HG03469 (cell line): ENCODE data around the gene SLC25A48.
"Not testable (repeated sequence)": the region's sequence is repeated elsewhere in the genome, so short reads cannot be mapped to it uniquely, and the experiment has no call there.

Source experiments
- ATAC-seq: cut with Tn5 transposase; IDR thresholded peaks from one replicate; pipeline ENCODE4 v1.9.1; 2021; ENCODE audit warnings: mild to moderate bottlenecking, moderate library complexity, moderate number of reproducible peaks; ENCODE audit not compliant: unreplicated experiment

The SLC25A48 gene

DNA sequence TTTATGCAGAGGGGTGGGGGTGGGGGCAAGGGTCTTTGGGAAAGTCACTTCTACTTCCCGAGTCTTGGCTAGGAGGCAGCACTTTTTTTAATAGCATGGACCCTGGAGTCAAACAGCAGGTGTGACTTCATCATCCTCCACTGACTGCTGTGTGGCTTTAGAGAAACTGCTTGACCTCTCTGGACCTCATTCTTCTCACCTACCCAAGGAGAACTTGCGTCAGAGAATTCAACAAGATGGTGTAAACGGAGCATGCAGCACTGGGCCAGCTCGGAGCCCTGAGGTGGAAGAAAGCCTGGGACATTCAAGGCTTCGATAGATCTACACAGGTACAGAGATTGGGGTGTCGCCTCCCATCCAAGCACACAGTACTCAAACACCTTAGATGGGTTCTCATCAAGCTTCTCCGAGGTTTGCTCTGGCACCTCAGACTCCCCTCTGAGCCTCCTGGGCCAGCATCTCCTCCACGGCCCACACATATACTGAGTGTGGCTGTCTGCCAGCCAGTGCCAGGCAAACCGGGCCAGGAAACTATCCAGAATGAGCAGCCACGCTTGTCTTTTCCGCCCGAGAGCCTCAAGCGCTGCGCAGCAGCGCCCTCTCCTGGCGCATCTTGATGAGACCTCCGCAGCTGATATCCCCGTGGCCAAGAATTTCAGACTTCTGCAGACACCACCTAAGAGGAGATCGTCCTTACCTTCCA, 4.6 kb upstream of the SLC25A48 start:
- no peak for ATAC-seq

DNA sequence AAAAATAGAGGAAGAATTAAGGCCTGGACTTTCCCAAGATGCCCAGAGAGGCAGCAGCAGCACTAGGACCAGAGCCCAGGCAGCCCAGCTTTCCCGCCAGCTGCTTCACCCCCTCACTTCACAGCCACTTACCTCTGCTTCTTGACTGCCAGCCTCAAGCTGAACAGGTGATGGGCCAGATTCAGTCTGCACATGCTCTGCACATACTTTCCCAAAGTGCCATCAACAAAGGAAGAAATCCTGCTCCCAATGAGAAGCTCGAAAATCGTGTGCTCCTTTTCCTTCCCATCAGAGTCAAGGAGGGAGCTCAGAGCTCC, 4.1 kb upstream of the SLC25A48 start:
- no peak for ATAC-seq

DNA sequence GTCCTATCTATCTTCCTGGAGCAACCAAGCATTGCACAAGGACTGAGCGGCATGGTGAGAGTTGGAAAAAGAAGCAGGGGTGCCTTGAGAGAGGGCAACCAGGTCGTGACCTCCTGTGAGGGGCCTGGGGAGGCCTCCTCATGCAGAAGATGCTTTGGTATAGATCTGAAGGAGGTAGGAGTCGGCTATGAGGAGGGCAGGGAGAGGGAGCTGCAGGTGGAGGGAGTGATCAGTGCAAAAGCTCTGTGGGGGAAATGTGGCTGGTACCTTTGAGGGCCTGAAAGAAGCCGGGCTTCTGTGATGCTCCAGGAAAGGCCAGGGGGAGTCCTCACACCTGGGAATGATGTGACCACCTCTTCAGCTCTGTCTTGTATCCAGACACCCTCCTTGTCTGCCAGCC, 3.6 kb upstream of the SLC25A48 start:
- no peak for ATAC-seq

DNA sequence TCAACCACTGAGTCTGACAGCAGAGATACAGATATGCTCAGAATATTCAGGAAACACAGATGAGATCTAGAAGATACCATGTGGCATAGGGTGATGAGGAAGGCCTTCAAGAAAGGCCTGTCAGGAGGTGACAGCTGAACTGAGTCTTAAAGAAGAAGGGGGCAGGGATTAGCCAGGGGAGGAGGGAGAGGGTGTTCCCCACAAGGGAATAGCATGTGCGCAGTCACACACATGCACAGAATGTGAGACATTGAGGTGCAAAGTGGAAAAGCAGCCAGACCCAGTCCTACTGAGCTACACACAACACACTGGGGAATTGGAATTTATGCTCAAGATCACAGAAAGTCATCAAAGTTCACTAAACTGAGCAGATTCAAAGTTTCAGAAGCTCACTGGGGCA, 3.0 kb upstream of the SLC25A48 start:
- ATAC-seq = no peak

DNA sequence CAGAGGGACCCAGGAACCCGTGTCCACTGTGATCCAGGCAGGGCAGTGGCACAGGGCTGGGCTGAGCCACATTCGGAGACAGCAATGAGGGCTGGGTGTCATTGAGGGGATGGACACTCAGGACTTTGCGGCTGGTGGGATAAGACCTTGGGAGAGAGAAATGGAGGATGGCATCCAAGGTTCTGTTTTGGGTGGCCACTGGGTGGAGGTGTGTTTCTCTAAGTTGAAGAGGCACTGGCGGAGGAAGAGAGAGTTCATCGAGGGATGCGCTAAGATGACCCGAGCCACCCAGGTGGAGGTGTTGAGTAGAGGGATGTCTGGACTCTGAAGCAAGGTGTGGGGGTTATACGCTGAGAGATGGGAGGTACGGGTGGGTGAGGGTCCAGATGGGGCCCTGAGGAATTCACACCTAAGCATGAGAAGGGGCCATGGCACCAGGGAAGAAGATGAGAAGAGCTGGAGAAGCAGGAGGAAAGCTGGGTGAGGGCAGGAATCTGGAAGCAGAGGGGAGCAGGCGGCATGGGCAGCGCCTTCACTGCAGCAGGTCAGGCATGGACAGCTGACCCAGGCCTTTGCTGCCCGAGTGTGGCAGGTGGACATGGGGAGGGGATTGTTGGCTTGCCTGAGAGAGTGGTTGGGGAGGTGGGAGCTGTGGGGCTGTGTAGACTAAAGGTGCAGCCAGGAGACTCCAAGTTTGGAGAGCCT, 2.5 kb upstream of the SLC25A48 start:
- ATAC-seq = no peak

DNA sequence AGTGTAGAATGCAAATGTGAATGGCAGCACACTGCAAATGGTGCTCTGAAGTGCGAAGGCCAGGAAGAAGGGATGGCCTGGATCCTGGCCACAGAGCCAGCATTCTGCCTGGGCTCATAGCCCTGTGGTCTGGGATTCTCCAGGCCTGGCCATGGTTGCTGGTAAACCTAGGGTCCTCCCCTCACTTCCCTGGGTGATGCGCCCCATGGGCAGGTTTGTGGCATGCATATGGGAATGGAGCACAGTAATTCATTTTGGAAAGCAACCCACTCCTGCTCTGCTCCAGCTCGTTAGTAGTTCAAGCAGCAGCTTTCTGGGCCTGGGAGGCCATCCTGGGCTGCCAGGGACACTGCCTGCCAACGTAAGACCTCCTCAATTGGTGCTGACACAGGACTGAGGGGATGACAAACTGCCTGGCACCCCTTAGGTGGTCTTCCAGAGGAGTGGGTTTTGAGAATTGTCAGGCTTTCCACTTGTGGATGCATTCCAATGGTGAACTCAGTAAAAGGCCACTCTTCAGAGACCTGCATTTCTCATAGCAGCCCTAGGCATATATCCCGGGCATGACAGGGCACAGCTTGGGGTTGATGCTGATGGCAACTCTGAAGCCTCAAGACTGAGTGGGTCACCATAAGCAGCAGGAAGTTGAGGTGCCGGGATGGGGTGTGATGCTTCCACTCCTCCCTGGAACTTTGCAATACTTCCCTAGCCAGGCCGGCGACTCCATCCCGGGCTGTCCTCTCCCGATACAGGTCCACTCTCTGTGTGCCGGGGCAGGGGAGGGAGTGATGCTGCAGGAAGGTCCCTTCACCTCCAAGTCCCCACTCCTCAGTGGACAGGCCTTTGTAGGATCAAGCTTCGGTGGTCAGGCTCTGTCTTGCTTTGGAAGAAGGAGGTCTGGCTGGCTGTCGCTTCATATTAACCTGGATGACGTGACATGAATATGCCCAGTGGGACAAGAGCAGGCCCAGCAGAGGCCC, 1.2 kb upstream of the SLC25A48 start:
- ATAC-seq = no peak

DNA sequence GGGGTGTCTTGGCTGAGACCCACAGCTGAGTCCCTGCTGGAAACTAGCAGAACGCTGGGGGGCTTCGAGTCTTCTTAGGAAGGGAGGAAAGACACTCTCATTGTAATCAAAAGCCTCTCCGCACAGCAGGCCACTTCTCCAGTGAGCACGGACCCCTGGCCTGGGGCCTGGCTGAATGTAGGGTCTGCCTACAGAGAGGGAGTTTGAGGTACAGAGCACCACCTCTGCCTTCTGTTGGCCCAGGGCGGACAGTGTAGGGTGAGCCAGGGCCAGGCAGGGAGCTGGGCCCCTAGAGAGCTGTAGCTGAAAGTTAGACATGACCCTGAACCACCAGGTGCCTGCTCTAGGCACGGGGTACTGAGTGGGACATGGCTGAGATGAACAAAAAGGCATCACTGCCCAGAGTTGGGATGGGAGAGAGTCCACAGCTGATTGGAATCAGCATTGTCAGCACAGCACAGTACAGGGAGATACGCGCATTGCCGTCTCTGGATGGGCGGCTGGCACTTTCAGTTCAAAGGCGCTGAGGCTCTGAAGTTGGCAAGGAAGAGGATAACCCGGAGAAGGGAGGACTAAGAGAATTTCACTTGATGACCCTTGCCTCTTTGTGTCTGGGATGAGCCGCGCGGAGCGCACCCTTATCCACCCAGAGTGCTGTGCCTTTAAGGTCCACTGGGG, 363 bp upstream of the SLC25A48 start:
- no peak for ATAC-seq

DNA sequence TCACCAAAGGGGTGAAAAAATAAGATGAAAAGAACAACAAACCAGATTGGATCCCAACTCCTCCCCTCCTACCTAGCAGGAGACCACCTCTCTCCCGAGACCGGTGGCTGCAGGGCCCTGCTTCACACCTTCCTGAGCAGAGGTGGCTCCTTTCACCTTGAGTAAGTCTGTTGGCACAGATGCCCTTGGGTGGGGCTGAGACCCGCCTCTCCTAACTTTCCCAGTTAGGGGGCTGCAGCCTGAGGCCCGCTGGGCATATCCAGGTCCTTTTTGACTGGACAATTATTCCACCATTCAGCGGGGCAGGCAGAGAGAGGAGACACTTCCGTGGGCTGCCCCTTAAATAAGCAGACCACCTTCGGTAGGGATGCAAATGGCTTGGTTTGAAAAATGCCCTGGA, 1.3 kb downstream of the SLC25A48 start:
- ATAC-seq = no peak

DNA sequence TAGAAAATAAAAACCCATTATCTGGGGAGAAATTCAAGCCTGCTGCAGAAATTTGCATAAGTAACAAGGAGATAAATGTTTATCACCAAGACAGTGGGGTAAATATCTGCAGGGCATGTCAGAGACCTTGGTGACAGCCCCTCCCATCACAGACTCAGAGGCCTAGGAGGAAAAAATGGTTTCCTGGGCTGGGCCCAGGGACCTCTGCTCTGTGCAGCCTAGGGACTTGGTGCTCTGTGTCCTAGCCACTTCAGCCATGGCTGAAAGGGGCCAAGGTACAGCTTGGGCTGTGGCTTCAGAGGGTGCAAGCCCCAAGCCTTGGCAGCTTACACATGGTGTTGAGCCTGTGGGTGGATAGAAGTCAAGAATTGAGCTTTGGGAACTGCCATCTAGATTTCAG, 3.9 kb downstream of the SLC25A48 start:
- ATAC-seq = not testable (repeated sequence)

DNA sequence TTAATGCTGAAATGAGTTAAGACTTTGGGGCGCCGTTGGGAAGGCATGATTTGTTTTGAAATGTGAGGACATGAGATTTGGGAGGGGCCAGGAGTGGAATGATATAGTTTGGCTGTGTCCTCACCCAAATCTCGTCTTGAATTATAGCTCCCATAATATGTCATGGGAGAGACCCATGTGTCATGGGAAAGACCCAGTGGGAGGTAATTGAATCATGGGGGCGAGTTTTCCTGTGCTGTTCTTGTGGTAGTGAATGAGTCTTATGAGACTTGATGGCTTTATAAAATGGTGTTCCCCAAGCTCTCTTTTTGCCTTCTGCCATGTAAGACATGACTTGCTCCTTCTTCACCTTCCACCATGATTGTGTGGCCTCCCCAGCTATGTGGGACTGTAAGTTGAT, 5.1 kb downstream of the SLC25A48 start:
- ATAC-seq = no peak

DNA sequence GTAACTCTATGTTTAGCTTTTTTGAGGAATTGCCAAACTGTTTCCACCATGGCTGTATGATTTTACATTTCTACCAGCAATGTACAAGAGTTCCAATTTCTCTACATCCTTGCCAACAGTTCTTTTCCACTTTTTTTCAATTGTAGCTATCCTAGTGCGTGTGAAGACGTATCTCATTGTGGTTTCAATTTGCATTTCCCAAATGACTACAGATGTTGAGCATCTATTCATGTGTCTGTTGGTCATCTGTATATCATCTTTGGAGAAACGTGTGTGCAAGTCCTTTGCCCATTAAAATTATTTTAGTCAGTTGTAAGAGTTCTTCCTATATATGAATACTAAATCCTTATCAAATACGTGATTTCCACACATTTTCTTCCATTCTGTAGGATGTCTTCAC, 6.5 kb downstream of the SLC25A48 start:
- no peak for ATAC-seq

DNA sequence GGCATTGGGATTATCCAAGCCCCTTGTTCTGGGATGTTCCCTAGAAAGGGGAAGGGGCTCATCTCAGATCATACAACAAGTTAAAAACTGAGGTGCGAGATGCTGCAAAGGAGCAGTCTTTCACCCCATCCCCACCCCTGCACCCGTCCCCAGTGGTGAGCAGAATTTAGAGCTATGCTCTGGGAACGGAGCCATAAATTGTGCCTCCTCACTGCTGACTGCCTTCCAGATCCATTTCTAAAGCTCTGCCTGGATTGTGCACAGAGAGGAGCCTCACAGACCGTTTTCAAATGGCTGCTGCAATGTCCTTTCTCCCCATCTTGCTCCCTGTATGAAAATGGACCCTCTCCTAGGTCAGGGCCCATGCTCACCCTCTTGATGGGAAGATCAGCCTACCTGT, 8.3 kb downstream of the SLC25A48 start:
- no peak for ATAC-seq

DNA sequence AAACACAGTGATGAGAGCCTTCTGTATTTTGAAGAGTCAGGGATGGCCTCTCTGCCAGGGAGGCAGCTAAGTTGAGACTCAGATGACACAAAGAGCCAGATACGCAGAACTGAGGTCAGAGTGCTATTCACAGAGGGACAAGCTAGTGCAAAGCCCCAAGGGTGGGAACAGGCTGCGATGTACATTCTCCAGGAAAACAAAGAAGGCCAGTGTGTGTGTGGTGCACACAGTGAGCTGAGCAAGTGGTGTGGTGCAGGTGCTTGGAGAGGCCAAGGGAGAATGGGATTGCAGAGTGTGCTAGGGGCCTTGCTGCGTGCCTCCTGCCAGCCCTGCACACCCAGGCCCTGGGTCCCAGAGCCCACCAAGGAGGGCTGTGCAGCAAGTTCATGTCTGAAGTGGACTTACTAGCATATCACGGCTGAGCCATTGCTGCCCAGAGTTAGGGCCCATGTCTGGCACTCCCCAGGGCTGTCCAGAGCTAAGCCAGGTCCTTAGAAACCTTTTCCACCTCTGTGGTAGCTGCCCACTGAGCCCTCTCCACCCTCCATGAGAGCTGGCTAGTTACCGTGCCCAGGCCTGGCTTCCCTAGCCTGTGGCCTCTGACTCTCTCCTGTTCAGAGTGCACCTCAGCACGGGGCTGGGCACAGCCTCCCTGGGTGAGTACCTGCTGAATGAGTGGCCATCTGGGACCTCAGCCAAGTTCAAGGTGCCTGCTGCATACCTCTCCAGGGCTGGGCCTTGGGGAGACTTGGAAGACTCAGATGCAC, 9.3 kb downstream of the SLC25A48 start:
- no peak for ATAC-seq

DNA sequence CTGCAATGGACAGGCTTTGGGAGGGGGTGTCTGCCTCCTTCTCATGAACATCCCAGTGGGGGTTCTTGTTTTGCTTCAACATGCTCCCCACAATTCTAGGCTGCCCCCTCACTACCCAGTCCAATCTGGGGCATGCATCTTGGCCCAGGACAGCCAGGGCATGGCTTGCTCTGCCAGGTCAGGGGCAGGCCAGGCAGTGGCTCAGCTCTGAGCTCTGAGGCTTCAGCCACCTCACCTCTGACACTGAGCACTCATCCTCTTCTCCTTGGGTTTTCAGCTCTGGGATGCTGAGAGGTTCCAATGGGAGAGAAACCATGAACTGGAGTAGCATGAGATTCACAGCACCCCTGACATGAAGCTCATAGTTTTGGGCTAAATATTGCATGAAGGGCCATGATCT, 11.8 kb downstream of the SLC25A48 start:
- no peak for ATAC-seq

DNA sequence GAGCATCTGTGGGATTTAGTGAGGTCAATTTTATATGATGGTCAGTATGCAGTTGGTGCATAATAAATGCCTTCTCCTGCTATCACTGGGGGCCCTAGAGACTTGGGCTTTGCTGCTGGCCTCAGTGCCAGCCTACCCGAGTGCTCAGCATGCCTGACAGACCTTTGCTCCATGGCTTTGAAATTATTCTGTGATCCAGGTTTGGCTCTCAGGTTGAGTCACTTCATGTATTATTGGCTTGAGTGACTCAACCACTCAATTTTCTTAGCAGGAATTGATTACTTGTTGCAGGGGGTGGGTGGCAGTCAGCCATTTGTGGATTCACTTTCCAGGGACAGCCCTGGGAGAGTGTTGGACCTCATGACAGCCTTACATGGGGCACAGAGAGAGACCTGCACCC, 13.5 kb downstream of the SLC25A48 start:
- no peak for ATAC-seq

DNA sequence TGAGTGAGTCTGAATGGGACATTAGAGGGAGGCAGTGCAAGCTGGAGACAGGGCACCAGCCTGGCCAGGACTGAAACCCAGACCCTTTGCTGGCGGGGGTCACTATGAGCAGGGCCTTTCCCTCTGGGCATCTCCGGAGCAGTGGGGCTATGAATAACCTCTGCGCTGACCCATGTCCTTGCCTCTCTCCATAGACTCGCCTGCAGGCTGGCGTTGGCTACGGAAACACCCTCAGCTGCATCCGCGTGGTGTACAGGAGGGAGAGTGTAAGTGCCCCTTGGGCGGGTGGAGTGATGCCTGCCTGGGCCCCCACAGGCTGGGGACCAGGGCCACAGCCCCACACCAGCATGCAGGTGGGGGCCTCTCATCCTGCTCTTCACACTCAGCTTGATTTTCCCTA, 15.8 kb downstream of the SLC25A48 start:
- ATAC-seq = no peak

DNA sequence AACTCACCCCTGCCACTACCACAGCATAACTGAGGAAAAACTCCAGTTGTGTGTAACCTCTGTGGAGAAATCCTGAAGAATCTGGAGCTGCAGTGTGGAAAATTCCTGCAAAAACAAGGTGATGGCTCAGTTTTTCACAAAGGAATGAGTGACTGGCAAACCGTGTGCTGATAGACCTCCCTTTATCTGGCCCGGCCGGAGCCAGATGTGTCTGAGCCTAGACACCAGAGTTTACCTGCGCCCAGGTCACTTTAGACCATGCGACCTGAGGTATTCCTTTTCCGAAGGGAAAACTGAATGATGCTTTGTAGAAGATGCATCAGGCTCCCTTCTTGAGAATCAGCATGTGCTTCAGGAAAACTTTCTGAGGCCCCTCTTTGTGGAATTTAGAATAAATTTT, 16.2 kb downstream of the SLC25A48 start:
- no peak for ATAC-seq

DNA sequence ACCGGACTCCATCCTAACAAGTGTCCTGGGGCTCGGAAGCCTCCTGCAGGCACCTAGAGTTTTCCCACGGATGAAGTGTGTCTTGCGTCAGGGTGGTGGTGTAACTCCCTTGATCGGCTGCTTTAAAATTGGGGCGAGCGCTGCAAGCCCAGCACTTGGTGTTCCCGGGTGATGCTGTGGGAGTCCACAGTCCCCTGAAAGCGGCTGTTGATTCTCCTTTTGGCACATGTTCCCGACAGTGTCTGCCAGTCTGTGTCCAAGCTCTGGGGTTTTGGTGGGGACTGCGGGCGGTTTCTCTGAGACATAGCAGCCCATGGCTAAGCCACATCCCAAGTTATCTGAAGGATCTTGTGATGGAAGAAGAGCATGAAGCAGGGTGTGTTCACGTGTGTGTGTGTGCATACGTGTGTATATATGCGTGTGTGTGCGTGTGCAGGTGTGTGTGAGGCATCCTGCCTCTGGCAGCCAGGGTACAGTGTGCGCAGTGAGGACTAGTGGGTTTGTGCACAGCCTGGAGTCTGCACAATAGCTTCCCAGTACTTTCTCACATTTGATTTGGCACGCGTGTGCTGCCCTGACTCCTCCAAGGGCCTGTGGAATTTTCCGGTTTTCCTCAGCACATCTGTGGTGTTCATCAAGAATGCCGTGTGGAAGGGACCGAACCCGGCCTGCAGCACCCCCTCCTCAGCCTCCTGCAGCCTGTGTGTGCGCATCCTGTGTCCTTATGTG, 16.9 kb downstream of the SLC25A48 start:
- no peak for ATAC-seq

DNA sequence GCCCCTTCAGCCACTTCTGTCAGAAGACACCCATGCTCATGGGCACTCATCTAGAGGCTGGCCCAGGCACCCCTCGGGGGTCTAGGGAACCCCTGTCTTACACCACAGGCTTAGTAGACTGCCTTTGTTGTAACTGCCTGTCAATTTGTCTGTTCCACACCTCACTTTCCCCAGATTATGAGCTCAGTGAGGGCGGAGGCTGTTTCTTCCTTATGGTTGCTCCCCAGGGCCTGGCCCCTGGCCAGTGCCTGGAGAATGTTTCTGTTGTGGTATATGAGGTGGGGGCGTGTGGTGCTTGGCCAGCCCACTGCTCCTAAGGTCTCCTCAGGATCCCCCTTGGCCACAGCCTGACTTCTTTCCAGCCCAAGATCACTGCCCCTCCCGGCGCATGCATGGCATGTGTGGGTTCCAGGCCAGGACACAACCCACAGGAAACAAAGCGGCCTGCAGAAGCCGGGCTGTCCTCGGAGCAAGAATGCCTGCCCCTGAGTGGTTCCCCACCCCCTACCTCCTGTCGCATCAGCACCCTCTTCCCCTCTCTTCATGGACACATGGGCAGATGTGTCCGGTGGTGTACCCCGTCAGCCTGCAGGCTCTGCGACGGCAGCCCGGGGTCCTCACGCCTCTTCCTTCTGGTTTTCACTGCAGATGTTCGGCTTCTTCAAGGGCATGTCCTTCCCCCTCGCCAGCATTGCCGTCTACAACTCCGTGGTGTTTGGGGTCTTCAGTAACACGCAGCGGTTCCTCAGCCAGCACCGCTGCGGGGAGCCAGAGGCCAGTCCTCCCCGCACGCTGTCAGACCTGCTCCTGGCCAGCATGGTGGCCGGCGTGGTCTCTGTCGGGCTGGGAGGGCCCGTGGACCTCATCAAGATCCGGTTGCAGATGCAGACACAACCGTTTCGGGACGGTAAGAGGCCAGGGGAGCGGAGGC, 17.7 kb downstream of the SLC25A48 start:
- no peak for ATAC-seq
